Measurements from ENCODE around the gene SLC6A19. TPM values are rescaled to one million over a fixed set of nuclear protein-coding genes. Genes with fewer than 3 reads are reported as not detected.
A peak's percentile ranks its signal among the peaks of the same experiment; 100 is the strongest.

Gene SLC6A19
- total and polyA plus RNA-seq, 2 of the 4 experiments (the other 2 are of a cell fraction) = not detected

- 2% methylated on average over 6 of the region's 28 CpGs; no CpG with 5 or more reads in 1 of the 2 experiments for WGBS, 2 experiments (ENCODE audit: extremely low coverage in 2 of 2, insufficient read length in 1 of 2)
- Histone ChIP-seq H3K23ac (ENCODE audit: low read depth, low read length) (no peak overlapping the region), H4K8ac (ENCODE audit: low read depth in 2 of 2, low read length in 2 of 2) (no peak overlapping the region), H3K27me3 (ENCODE audit: control insufficient read depth, insufficient read depth, low read length) (peaks cover 14% of the 10 kb centered on the region; the same call in 1 of the 2 replicates), H3K4me1 (ENCODE audit: control insufficient read depth, insufficient read depth, low read length) (peaks cover 2% of the 10 kb centered on the region; the same call in 1 of the 2 replicates), H3K14ac (replicated peaks; ENCODE audit: low read depth, low read length) (no peak overlapping the region), H3K56ac (ENCODE audit: extremely low read depth, insufficient read depth, low read length) (no peak overlapping the region), H2AFZ (replicated peaks; ENCODE audit: low read length, poor library complexity) (peak overlapping the region; percentile 84), H3K79me1 (ENCODE audit: low read depth in 1 of 2, low read length in 2 of 2) (no peaks in the 10 kb centered on the region), H3K9me1 (ENCODE audit: insufficient read depth, low read length) (no peaks in the 10 kb centered on the region), H2AK5ac (ENCODE audit: low read depth, low read length) (no peak overlapping the region), H2BK120ac (ENCODE audit: low read depth, low read length) (no peak overlapping the region), H4K20me1 (ENCODE audit: insufficient read depth, low read length) (0 out of 2 replicates have a peak, but pooled peaks cover 4% of the 10 kb centered on the region), H3K4me2 (ENCODE audit: low read depth, low read length) (peak overlapping the region; percentile 73; the same call in 1 of the 2 replicates), H3K36me3 (ENCODE audit: control insufficient read depth, insufficient read depth, low read length) (no peaks in the 10 kb centered on the region), H3K27ac (ENCODE audit: insufficient read depth, low read length) (no peak overlapping the region), H2BK5ac (ENCODE audit: low read depth, low read length, poor library complexity, severe bottlenecking) (no peak overlapping the region), H2BK20ac (ENCODE audit: low read depth, low read length) (no peak overlapping the region), H4K5ac (ENCODE audit: low read depth, low read length) (no peak overlapping the region), H3K9me3 (ENCODE audit: control insufficient read depth, insufficient read depth, low read length) (no peaks in the 10 kb centered on the region), H2AK9ac (replicated peaks; ENCODE audit: low read depth, low read length, poor library complexity) (peak overlapping the region; percentile 81), H3K9ac (ENCODE audit: low read depth, low read length) (no peak overlapping the region), H2BK15ac (ENCODE audit: low read depth, low read length) (no peak overlapping the region), H3K4me3 (ENCODE audit: insufficient read depth, low read depth, low read length) (no peak overlapping the region), H3K18ac (ENCODE audit: low read depth, low read length) (no peak overlapping the region), H4K91ac (ENCODE audit: insufficient read depth, low read depth, low read length) (no peak overlapping the region), H3K4ac (ENCODE audit: low read depth, low read length) (no peak overlapping the region)
- BruUV-seq (replicated peaks) = no TSS peak
- ATAC-seq (ENCODE audit: low read depth) (peak; percentile 95), DNase-seq (peak; percentile 61)
- POLR2A ChIA-PET (ENCODE audit: unreplicated experiment) = no interaction called here
- CTCF ChIA-PET = interaction anchor here (0.8 to 1.7 kb wide), 10 partner anchors 232 to 477 kb away, joined by 3 to 17 read pairs (median 6); no protein-coding TSS in a partner anchor
- in situ Hi-C loops (cut with MboI; ENCODE audit: low sequenced_read_pairs) = loop anchor here (5.0 kb wide), 1 partner anchor 474 kb away; no protein-coding TSS in a partner anchor
- intact Hi-C loops (cut with micrococcal nuclease) = loop anchor here (1.0 to 2.0 kb wide), 2 partner anchors 245 to 477 kb away; no protein-coding TSS in a partner anchor
- dilution Hi-C loops (cut with HindIII; ENCODE audit: low sequenced_read_pairs, unreplicated experiment) = no loop called here
- TF ChIP-seq, protein P1, sequence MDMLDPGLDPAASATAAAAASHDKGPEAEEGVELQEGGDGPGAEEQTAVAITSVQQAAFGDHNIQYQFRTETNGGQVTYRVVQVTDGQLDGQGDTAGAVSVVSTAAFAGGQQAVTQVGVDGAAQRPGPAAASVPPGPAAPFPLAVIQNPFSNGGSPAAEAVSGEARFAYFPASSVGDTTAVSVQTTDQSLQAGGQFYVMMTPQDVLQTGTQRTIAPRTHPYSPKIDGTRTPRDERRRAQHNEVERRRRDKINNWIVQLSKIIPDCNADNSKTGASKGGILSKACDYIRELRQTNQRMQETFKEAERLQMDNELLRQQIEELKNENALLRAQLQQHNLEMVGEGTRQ (IDR thresholded peaks at IDR 0.05; ENCODE audit: low read depth, low read length) = no peak
- no peak for TF ChIP-seq RFX5 (IDR thresholded peaks at IDR 0.05; ENCODE audit: low read depth, low read length)
- TF ChIP-seq CTCF (conservative IDR thresholded peaks at IDR 0.05; ENCODE audit: low read depth, low read length) = peak; percentile 79
- peak; percentile 74 for TF ChIP-seq SMC3 (IDR thresholded peaks at IDR 0.05; ENCODE audit: low read depth, low read length)
- TF ChIP-seq RAD21 (IDR thresholded peaks at IDR 0.05; ENCODE audit: low read length) = peak; percentile 65
Observed at GRCh38 chr5:1167728-1168709, 33.4 kb upstream of the SLC6A19 start.

Data from IMR-90 (cell line).